ENCODE results near the gene CLCN4. TPM values are rescaled to one million over a fixed set of nuclear protein-coding genes. Genes with fewer than 3 reads are reported as not detected.

The CLCN4 gene
- total RNA-seq, 1 donor: 14.1 TPM

DNA sequence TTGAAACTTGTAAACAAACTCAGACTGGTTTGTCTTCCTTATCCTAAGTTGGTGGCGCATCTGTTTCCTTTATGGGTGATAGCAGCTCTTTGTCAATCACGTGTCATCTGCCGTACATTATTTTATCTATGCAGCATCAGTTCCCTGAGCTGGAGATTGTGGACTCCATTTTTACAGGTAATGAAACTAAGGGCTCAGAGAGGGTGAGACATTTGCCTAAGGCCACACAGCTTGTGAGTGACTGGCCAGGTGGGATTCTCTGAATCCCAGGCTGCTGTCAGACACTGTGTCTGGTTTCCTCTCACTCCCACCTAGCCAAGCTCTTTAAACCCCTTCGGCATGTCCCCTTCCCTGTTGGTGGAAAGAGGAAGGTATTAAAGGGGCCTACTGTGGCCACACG lies 41.7 kb upstream of the CLCN4 start:
- H3K36me3 ChIP-seq (ENCODE audit: insufficient read depth, low read length): peaks cover 22% of the 10 kb centered on the region
- H3K4me3 ChIP-seq (ENCODE audit: insufficient read depth, low read length): no peak overlapping the region
- no peaks in the 10 kb centered on the region for H3K9me3 ChIP-seq (ENCODE audit: low read depth, low read length)
- H3K27ac ChIP-seq (ENCODE audit: low read depth, low read length): no peak overlapping the region
- DNase-seq (ENCODE audit: insufficient read length, low spot score, missing footprints): no peak
- H3K79me2 ChIP-seq (ENCODE audit: insufficient read depth, low read length): peaks cover 4% of the 10 kb centered on the region
- H2AFZ ChIP-seq (ENCODE audit: low read length): no peak overlapping the region
- H3K4me2 ChIP-seq (ENCODE audit: insufficient read depth, low read length): no peak overlapping the region
- H3K27me3 ChIP-seq (ENCODE audit: insufficient read depth, low read length): no peaks in the 10 kb centered on the region
- no peaks in the 10 kb centered on the region for H4K20me1 ChIP-seq (ENCODE audit: insufficient read depth, low read length)
- TF ChIP-seq, protein P1, sequence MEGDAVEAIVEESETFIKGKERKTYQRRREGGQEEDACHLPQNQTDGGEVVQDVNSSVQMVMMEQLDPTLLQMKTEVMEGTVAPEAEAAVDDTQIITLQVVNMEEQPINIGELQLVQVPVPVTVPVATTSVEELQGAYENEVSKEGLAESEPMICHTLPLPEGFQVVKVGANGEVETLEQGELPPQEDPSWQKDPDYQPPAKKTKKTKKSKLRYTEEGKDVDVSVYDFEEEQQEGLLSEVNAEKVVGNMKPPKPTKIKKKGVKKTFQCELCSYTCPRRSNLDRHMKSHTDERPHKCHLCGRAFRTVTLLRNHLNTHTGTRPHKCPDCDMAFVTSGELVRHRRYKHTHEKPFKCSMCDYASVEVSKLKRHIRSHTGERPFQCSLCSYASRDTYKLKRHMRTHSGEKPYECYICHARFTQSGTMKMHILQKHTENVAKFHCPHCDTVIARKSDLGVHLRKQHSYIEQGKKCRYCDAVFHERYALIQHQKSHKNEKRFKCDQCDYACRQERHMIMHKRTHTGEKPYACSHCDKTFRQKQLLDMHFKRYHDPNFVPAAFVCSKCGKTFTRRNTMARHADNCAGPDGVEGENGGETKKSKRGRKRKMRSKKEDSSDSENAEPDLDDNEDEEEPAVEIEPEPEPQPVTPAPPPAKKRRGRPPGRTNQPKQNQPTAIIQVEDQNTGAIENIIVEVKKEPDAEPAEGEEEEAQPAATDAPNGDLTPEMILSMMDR (IDR thresholded peaks at IDR 0.05; ENCODE audit: extremely low read depth, low read depth, low read length): no peak
- H3K4me1 ChIP-seq (ENCODE audit: insufficient read depth, low read length): no peaks in the 10 kb centered on the region

DNA sequence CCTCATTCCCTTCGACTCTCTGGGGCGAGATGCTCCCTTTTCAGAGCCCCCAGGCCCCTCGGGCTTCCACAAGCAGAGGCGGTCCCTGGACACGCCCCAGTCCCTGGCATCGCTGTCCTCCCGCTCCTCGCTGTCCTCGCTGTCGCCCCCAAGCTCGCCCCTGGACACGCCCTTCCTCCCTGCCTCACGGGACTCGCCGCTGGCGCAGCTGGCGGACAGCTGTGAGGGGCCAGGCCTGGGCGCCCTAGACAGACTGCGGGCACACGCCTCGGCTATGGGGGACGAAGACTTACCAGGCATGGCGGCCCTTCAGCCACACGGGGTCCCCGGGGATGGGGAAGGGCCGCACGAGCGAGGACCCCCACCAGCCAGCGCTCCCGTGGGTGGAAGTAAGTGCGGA lies 39.5 kb upstream of the CLCN4 start:
- Histone ChIP-seq H3K4me3 (ENCODE audit: insufficient read depth, low read length) (no peak overlapping the region), H3K4me1 (ENCODE audit: insufficient read depth, low read length) (no peaks in the 10 kb centered on the region), H2AFZ (ENCODE audit: low read length) (no peak overlapping the region), H3K27ac (ENCODE audit: low read depth, low read length) (no peak overlapping the region), H3K79me2 (ENCODE audit: insufficient read depth, low read length) (peaks cover 9% of the 10 kb centered on the region), H3K4me2 (ENCODE audit: insufficient read depth, low read length) (no peak overlapping the region), H3K9me3 (ENCODE audit: low read depth, low read length) (no peaks in the 10 kb centered on the region), H3K27me3 (ENCODE audit: insufficient read depth, low read length) (no peaks in the 10 kb centered on the region), H3K36me3 (ENCODE audit: insufficient read depth, low read length) (peaks cover 22% of the 10 kb centered on the region), H4K20me1 (ENCODE audit: insufficient read depth, low read length) (no peaks in the 10 kb centered on the region)
- DNase-seq (ENCODE audit: insufficient read length, low spot score, missing footprints): no peak
- TF ChIP-seq, protein P1 (IDR thresholded peaks at IDR 0.05; ENCODE audit: extremely low read depth, low read depth, low read length): no peak

DNA sequence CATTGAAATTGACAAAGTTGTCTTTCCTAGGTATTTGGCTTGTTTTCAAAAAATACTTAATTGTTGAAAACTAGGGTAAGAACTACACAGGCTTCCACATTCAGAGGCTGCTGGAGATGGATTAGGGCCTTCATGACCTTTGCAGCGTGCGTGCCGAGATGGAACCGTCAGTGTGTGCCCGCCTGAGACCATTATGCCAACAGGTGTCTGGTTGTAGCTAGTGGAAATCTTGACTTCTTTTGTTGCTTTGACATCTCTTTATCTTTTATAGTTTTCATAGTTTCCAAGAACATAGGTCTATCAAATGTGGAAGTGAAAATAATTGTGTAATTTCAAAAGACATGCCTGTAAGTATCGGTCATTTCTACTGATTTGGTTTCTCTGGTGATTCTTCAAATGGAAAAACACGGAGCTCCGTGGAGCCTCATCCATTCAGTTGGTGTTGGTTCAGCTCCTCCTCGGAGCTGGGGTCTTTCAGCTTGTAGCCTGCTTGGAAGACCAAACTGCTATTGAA lies 38.9 kb upstream of the CLCN4 start:
- TF ChIP-seq, protein P1 (IDR thresholded peaks at IDR 0.05; ENCODE audit: extremely low read depth, low read depth, low read length): no peak
- H3K9me3 ChIP-seq (ENCODE audit: low read depth, low read length): no peaks in the 10 kb centered on the region
- H3K36me3 ChIP-seq (ENCODE audit: insufficient read depth, low read length): peaks cover 22% of the 10 kb centered on the region
- no peaks in the 10 kb centered on the region for H3K4me1 ChIP-seq (ENCODE audit: insufficient read depth, low read length)
- no peak overlapping the region for H3K4me3 ChIP-seq (ENCODE audit: insufficient read depth, low read length)
- no peaks in the 10 kb centered on the region for H4K20me1 ChIP-seq (ENCODE audit: insufficient read depth, low read length)
- no peak overlapping the region for H3K27ac ChIP-seq (ENCODE audit: low read depth, low read length)
- no peak overlapping the region for H3K4me2 ChIP-seq (ENCODE audit: insufficient read depth, low read length)
- no peak for DNase-seq (ENCODE audit: insufficient read length, low spot score, missing footprints)
- H2AFZ ChIP-seq (ENCODE audit: low read length): no peak overlapping the region
- H3K79me2 ChIP-seq (ENCODE audit: insufficient read depth, low read length): peaks cover 9% of the 10 kb centered on the region
- H3K27me3 ChIP-seq (ENCODE audit: insufficient read depth, low read length): no peaks in the 10 kb centered on the region

DNA sequence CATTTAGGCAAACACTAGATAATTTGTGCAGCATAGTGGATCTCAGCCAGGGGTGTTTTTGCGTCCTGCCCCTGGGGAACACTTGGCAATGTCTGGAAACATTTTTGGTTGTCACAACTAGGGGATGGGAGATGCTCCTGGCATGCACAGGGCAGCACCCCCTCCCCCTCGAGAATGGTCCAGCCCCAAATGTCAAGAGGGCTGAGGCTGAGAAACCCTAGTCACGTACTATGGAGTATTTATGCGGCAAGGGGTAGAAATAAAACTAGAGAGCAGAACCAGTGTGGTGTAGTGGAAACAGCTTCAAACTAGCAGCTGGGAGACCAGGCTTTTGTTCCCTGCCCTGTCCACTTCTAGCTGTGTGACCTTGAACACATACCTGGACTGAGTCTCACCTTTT lies 38.2 kb upstream of the CLCN4 start:
- Histone ChIP-seq H3K4me3 (ENCODE audit: insufficient read depth, low read length) (no peak overlapping the region), H3K4me1 (ENCODE audit: insufficient read depth, low read length) (no peaks in the 10 kb centered on the region), H3K79me2 (ENCODE audit: insufficient read depth, low read length) (peaks cover 5% of the 10 kb centered on the region), H4K20me1 (ENCODE audit: insufficient read depth, low read length) (no peaks in the 10 kb centered on the region), H3K27me3 (ENCODE audit: insufficient read depth, low read length) (no peaks in the 10 kb centered on the region), H2AFZ (ENCODE audit: low read length) (no peak overlapping the region), H3K27ac (ENCODE audit: low read depth, low read length) (no peak overlapping the region), H3K4me2 (ENCODE audit: insufficient read depth, low read length) (no peak overlapping the region), H3K9me3 (ENCODE audit: low read depth, low read length) (no peaks in the 10 kb centered on the region), H3K36me3 (ENCODE audit: insufficient read depth, low read length) (peaks cover 22% of the 10 kb centered on the region)
- no peak for DNase-seq (ENCODE audit: insufficient read length, low spot score, missing footprints)
- TF ChIP-seq, protein P1 (IDR thresholded peaks at IDR 0.05; ENCODE audit: extremely low read depth, low read depth, low read length): no peak
